Esophagus muscularis mucosa (tissue), 4 donors: ENCODE measurements around the gene MOBP.

Experiments used
- CTCF ChIP-seq, 3 experiments: fragments of 200-600 bp in 2 of 3; fragments of 450-650 bp in 1 of 3; sonication (generic) in 2 of 3; IDR thresholded peaks; one replicate each; pipeline ENCODE4 v1.5.1; 2017 to 2019; ENCODE audit warnings: antibody characterized with exemption in 3 of 3, mild to moderate bottlenecking in 2 of 3, moderate library complexity in 1 of 3
- EP300 ChIP-seq: sonication (generic); formaldehyde crosslinking; IDR thresholded peaks from one replicate; pipeline ENCODE4 v1.6.1; 2017; ENCODE audit warnings: antibody characterized with exemption
- POLR2A ChIP-seq: fragments of 450-650 bp; IDR thresholded peaks from one replicate; pipeline ENCODE4 v1.6.1; 2017; ENCODE audit warnings: antibody characterized with exemption, moderate library complexity, mild to moderate bottlenecking, low read depth

GRCh38 chr3:39427506-39427905 lies 40.0 kb upstream of the MOBP start:
- TF ChIP-seq EP300: no peak
- no peak for TF ChIP-seq POLR2A
- no peak for TF ChIP-seq CTCF (IDR thresholded peaks at IDR 0.05)
